HTR-8/SVneo (cell line): ENCODE data around the gene RTN4.
A peak's percentile ranks its signal among the peaks of the same experiment; 100 is the strongest.

Experiments used
- DNase-seq: peaks from one replicate; pipeline ENCODE4 v3.0.0; 2011; ENCODE audit warnings: low spot score, mixed read lengths; ENCODE audit not compliant: insufficient read length
- FAIRE-seq: peaks from 2 replicates; lab custom pipeline; 2011; peaks lifted over from hg19 to GRCh38; lab: Jason Lieb, UNC

Gene RTN4

GRCh38 chr2:55045780-55046179 lies 4.5 kb downstream of the RTN4 start:
- no peak for FAIRE-seq
- DNase-seq: no peak

GRCh38 chr2:55043841-55044240 lies 6.4 kb downstream of the RTN4 start:
- FAIRE-seq (peak; percentile 26), DNase-seq (no peak)

- DNase-seq (no peak), FAIRE-seq (no peak)
Observed at GRCh38 chr2:55038428-55038827, 11.8 kb downstream of the RTN4 start.

GRCh38 chr2:55035716-55036115 lies 14.5 kb downstream of the RTN4 start:
- no peak for DNase-seq
- no peak for FAIRE-seq

GRCh38 chr2:55033921-55034320 lies 16.3 kb downstream of the RTN4 start:
- FAIRE-seq: no peak
- DNase-seq: no peak

GRCh38 chr2:55033076-55033742 lies 17.0 kb downstream of the RTN4 start:
- DNase-seq (no peak), FAIRE-seq (no peak)

GRCh38 chr2:55031505-55031904 lies 18.7 kb downstream of the RTN4 start:
- DNase-seq (no peak), FAIRE-seq (no peak)

- DNase-seq (no peak), FAIRE-seq (no peak)
Observed at GRCh38 chr2:55030766-55031165, 19.5 kb downstream of the RTN4 start.

GRCh38 chr2:55029098-55029497 lies 21.2 kb downstream of the RTN4 start:
- no peak for FAIRE-seq
- no peak for DNase-seq

- no peak for DNase-seq
- FAIRE-seq: no peak
Observed at GRCh38 chr2:55027226-55027625, 23.0 kb downstream of the RTN4 start.

GRCh38 chr2:55026202-55026601 lies 24.0 kb downstream of the RTN4 start:
- FAIRE-seq: no peak
- no peak for DNase-seq

GRCh38 chr2:55025627-55026026 lies 24.6 kb downstream of the RTN4 start:
- DNase-seq: no peak
- FAIRE-seq: no peak

GRCh38 chr2:55025082-55025481 lies 25.2 kb downstream of the RTN4 start:
- DNase-seq: no peak

GRCh38 chr2:55022476-55022875 lies 27.8 kb downstream of the RTN4 start:
- no peak for FAIRE-seq
- no peak for DNase-seq

More at GRCh38 chr2:55025082-55025481, 25.2 kb downstream of the RTN4 start:
- FAIRE-seq: no peak

- no peak for FAIRE-seq
Observed at GRCh38 chr2:55019526-55020258, 30.6 kb downstream of the RTN4 start.

GRCh38 chr2:55018619-55019018 lies 31.6 kb downstream of the RTN4 start:
- FAIRE-seq: no peak
- DNase-seq: no peak

More at GRCh38 chr2:55019526-55020258, 30.6 kb downstream of the RTN4 start:
- DNase-seq: no peak

- DNase-seq (no peak), FAIRE-seq (no peak)
Observed at GRCh38 chr2:55017880-55018279, 32.4 kb downstream of the RTN4 start.

- FAIRE-seq: no peak
Observed at GRCh38 chr2:55017428-55017827, 32.8 kb downstream of the RTN4 start.

GRCh38 chr2:55014962-55015939 lies 35.0 kb downstream of the RTN4 start:
- peak; percentile 54 for DNase-seq
- FAIRE-seq: peak; percentile 86

More at GRCh38 chr2:55017428-55017827, 32.8 kb downstream of the RTN4 start:
- no peak for DNase-seq

- FAIRE-seq (no peak), DNase-seq (no peak)
Observed at GRCh38 chr2:55013936-55014335, 36.3 kb downstream of the RTN4 start.
